SIG-M5 treated with dmso at 0.1 percent for 504 hours (cell line): Measurements from ENCODE around the gene CCL28.

ENCODE experiments used
- DNase-seq: peaks from one replicate; lab custom pipeline; 2025; ENCODE audit not compliant: unreplicated experiment; lab: John Stamatoyannopoulos, UW

The CCL28 gene

DNA sequence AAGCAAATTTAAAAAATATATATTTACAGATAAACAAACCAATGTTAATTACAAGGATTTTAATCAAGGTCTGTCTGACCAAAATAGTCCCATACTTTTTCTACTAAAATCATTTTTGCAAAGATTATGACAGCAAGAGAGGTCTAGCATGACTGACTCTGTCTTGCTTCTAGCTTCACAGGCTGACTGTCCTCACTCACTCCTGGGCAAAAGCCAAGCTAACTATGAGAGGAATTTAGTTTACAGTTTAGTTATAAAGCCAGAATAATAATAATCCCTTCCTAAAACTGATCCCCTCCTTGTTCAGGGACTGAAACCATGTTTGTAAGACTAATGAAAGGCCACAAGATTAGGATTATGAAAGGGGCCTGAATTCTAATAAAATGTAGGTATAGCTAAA lies 53.5 kb downstream of the CCL28 start:
- no peak for DNase-seq

DNA sequence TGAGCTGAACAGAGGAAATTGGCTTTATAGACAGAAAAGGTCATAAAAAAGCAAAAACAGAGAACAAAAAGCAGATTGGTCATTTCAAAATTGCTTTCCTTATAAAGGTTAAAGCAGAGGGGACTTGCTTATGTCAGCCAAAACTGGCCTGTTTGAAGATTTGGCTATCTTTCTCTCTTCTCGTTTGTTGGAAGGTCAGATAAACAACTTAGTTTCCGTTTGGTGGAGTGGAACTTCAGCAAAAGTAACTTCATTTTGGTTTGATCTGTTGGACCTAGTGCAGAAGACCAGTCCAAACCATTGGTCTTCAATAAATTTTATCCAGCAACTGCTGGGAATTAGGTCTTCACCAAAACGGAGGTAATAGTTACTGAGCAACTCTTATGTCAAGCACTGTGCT lies 53.9 kb downstream of the CCL28 start:
- DNase-seq, result no peak

DNA sequence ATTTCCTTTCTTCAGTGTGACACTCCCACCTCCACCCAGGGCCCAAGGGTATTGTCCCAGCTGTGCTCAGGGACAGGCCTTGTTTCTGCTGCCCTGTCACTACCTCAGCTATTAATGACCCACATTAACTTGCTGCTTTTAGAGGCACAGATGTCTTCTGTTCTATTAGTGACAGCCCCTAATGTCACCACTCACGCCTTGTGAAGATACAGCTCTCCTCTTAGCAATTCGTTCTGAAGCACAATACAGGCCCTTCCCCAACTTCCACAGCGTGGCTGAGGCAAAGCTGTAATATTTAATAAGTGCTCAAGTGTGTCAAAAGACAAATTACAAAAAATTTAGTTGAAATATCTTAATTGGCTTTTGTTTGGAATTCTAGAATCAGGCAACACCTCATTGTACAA lies 54.3 kb downstream of the CCL28 start:
- DNase-seq, result no peak

GRCh38 chr5:43357067-43357466 lies 55.1 kb downstream of the CCL28 start:
- no peak for DNase-seq

GRCh38 chr5:43354774-43355173 lies 57.4 kb downstream of the CCL28 start:
- DNase-seq, result no peak

DNA sequence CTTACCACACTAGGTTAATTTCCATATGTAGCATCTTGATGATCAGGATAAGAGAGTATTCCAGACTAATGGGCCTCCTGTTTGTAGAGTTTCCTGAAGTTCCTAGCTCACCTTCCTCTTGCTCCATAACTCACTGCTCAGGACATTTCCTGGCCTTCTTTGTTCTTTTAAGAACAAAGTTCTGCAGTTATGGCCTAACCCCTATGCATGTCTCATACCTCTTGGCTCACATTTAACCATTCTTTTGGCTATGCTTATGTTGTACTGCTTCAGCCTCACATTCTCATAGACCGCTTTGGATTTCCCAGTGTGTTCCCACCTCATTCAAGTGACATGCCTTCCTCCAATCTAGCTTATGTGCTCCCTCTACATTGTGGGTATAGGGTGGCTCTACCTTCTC lies 58.5 kb downstream of the CCL28 start:
- DNase-seq, result no peak

- DNase-seq, result no peak
Observed at GRCh38 chr5:43352915-43353314, 59.3 kb downstream of the CCL28 start.

- DNase-seq, result no peak
Observed at GRCh38 chr5:43352131-43352530, 60.1 kb downstream of the CCL28 start.

DNA sequence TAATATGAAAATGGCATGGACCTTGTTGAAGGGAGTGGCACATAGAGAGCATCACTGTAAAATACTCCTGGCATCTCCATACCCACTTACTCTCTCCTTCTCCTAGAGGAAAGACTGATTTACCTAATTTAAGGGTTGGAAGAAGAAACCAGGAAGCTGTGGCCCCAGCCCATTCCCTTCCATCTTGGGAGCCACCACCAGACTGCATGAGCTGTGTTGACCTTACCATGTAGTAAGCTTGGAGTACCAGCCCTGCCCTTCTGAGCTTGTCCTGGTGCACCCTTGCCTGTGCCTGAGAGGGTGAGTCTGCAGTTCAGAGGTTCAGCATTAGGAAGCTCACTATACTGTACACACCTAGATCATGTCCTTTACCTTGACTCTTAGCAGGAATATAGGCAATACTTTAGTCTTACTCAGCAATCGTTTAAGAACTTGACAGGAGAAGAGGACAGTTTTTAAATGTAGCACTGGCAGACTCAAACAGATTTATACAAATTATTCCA lies 63.3 kb downstream of the CCL28 start:
- DNase-seq, result no peak

DNA sequence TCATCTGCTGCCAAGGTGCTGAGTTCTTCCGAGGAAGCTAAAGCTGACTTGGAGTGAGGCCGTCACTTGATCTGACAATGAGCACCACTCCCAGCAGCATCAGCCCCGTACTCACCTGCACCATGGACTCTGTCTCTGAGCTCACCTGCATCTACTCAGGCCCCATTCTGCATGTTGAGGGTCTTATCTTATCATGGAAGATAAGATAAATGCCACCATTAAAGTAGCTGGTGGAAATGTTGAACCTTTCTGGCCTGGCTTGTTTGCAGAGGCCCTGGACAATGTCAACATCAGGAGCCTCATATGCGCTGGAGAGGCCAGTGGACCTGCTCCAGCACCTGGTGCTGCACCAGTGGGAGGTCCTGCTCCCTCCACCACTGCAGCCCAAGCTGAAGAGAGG lies 64.0 kb downstream of the CCL28 start:
- no peak for DNase-seq

DNA sequence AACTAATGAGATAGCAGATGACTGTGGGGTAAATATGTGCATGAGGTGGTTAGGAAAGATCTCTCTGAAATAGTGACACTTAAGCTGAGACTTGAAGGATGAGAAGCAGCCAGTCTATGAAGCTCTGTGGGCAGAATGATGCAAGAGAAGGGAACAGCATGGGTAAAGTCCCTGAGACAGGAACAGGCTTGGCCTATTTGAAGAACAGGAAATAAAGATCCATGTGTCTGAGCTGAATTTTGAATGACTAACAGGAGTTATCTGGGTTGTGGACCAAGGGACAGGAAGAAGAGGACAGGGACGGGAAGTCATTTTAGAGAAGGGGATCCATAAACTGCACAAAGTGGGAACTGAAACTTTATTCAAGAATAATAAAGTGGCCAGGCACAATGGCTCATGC lies 73.3 kb downstream of the CCL28 start:
- DNase-seq, result peak; percentile 90

DNA sequence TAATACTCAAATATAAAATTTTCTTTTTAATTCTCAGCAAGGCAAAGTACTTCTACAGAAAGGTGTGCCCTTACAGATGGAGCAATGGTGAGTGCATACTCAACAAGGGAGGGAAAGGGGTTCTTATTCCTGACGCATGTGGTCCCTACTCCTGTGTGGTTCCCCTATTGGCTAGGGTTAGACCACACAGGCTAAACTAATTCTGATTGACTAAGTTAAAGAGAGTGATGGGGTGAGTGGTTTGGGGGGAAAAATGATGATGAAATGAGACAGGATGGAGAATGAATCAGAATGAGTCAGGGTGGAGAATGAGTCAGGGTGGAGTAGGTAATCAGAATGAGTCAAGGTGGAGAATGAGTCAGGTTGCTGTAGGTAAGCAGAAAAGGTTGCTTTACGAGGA lies 76.0 kb downstream of the CCL28 start:
- DNase-seq, result no peak

DNA sequence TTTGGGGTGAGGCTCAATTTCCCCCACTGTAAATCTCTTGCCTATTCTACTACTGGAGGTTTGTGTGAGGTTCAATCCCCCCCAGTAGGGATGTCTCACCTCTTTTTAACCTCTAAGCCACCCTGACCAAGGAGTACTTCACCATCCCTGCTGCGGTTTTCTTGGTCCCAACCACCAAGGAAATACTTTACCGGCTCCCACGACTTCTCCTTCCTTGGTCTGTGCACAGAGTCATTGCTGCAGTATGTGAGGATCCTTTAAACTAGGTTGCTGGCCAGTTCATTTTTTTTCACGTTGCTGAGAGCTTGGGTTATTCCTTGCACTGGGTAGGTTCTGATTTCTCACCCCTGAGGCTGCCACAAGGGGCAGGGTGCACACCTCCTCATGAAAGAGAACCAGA lies 76.5 kb downstream of the CCL28 start:
- no peak for DNase-seq

DNA sequence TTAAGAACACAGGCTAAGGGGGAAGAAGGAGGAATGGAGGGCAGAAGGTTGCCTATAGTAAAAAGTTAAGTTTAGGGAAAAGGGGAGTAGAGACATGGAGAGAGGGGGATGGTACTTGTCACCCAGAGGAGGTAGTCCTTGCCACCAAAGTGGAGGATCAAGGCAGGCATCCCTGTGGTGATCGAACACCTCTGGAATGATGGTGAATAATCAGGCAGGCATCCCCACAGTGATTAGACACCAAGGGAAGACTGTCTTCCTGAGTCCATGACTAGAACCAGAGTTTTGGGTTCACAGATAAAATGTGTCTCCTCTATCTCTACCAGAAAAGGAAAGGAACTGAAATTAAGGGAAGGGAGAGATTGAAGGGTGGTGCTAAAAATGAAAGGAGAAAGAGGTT lies 79.8 kb downstream of the CCL28 start:
- no peak for DNase-seq
